Measurements from ENCODE around the gene METRNL.

GRCh38 chr17:83115202-83115651, 35.8 kb downstream of the METRNL start:
- TF ChIP-seq CTCF (IDR thresholded peaks at IDR 0.05) (no peak), ZFX (IDR thresholded peaks at IDR 0.05; ENCODE audit: borderline replicate concordance) (no peak)

All from 22Rv1 (cell line).